ENCODE data around the gene ACADVL.

DNA sequence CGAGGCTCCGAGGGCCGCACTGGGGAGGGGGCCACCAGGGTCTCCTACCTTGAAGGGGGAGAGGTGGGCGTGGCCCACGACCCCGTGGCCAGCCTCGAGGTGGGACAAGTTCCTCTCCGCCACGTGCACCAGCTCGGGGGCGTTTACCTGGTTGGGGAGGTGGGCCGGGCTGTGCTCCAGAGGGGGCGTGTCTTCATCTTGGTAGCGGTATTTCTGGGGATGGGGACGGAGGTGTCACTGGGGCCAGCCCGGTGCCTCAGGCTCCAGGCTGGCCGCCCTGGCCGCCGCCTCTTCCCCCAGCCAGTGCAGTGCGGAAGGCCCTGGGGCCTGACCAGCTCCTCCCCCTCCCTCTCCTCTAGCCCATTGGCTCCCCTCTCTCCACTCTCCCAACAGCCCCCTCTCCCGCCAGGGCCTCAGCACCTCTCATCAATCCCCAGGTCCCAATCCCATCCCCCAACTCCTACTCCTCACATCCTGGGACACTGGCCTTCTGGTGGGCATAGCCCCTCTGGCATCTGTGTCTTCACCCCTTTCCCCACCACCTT lies 11.6 kb upstream of the ACADVL start:
- TF ChIP-seq, protein P1, sequence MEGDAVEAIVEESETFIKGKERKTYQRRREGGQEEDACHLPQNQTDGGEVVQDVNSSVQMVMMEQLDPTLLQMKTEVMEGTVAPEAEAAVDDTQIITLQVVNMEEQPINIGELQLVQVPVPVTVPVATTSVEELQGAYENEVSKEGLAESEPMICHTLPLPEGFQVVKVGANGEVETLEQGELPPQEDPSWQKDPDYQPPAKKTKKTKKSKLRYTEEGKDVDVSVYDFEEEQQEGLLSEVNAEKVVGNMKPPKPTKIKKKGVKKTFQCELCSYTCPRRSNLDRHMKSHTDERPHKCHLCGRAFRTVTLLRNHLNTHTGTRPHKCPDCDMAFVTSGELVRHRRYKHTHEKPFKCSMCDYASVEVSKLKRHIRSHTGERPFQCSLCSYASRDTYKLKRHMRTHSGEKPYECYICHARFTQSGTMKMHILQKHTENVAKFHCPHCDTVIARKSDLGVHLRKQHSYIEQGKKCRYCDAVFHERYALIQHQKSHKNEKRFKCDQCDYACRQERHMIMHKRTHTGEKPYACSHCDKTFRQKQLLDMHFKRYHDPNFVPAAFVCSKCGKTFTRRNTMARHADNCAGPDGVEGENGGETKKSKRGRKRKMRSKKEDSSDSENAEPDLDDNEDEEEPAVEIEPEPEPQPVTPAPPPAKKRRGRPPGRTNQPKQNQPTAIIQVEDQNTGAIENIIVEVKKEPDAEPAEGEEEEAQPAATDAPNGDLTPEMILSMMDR (IDR thresholded peaks at IDR 0.05; ENCODE audit: low read depth, low read length, missing input control), result no peak
- TF ChIP-seq RAD21 (IDR thresholded peaks at IDR 0.05) (no peak), YY1 (IDR thresholded peaks at IDR 0.05) (no peak), TAF1 (conservative IDR thresholded peaks at IDR 0.05) (no peak), JUND (IDR thresholded peaks at IDR 0.05) (no peak), SP1 (IDR thresholded peaks at IDR 0.05) (no peak), GABPA (IDR thresholded peaks at IDR 0.05 in 1 of 2, conservative IDR thresholded peaks at IDR 0.05 in 1 of 2) (no peak), FOXA1 (IDR thresholded peaks at IDR 0.05) (no peak), NR2F2 (IDR thresholded peaks at IDR 0.05) (no peak), RXRA (IDR thresholded peaks at IDR 0.05) (no peak)
- TF ChIP-seq, protein P2, sequence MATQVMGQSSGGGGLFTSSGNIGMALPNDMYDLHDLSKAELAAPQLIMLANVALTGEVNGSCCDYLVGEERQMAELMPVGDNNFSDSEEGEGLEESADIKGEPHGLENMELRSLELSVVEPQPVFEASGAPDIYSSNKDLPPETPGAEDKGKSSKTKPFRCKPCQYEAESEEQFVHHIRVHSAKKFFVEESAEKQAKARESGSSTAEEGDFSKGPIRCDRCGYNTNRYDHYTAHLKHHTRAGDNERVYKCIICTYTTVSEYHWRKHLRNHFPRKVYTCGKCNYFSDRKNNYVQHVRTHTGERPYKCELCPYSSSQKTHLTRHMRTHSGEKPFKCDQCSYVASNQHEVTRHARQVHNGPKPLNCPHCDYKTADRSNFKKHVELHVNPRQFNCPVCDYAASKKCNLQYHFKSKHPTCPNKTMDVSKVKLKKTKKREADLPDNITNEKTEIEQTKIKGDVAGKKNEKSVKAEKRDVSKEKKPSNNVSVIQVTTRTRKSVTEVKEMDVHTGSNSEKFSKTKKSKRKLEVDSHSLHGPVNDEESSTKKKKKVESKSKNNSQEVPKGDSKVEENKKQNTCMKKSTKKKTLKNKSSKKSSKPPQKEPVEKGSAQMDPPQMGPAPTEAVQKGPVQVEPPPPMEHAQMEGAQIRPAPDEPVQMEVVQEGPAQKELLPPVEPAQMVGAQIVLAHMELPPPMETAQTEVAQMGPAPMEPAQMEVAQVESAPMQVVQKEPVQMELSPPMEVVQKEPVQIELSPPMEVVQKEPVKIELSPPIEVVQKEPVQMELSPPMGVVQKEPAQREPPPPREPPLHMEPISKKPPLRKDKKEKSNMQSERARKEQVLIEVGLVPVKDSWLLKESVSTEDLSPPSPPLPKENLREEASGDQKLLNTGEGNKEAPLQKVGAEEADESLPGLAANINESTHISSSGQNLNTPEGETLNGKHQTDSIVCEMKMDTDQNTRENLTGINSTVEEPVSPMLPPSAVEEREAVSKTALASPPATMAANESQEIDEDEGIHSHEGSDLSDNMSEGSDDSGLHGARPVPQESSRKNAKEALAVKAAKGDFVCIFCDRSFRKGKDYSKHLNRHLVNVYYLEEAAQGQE (IDR thresholded peaks at IDR 0.05), result no peak
- TF ChIP-seq, protein P3, sequence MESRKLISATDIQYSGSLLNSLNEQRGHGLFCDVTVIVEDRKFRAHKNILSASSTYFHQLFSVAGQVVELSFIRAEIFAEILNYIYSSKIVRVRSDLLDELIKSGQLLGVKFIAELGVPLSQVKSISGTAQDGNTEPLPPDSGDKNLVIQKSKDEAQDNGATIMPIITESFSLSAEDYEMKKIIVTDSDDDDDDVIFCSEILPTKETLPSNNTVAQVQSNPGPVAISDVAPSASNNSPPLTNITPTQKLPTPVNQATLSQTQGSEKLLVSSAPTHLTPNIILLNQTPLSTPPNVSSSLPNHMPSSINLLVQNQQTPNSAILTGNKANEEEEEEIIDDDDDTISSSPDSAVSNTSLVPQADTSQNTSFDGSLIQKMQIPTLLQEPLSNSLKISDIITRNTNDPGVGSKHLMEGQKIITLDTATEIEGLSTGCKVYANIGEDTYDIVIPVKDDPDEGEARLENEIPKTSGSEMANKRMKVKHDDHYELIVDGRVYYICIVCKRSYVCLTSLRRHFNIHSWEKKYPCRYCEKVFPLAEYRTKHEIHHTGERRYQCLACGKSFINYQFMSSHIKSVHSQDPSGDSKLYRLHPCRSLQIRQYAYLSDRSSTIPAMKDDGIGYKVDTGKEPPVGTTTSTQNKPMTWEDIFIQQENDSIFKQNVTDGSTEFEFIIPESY (IDR thresholded peaks at IDR 0.05), result no peak
- TF ChIP-seq, protein P4, sequence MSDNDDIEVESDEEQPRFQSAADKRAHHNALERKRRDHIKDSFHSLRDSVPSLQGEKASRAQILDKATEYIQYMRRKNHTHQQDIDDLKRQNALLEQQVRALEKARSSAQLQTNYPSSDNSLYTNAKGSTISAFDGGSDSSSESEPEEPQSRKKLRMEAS (IDR thresholded peaks at IDR 0.05), result no peak
- TF ChIP-seq, protein P5, sequence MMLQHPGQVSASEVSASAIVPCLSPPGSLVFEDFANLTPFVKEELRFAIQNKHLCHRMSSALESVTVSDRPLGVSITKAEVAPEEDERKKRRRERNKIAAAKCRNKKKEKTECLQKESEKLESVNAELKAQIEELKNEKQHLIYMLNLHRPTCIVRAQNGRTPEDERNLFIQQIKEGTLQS (IDR thresholded peaks at IDR 0.05), result no peak

All from liver (tissue), 3 donors.